ENCODE results near the gene SENP7.
"Not testable (repeated sequence)": the region's sequence is repeated elsewhere in the genome, so short reads cannot be mapped to it uniquely, and the experiment has no call there.

SENP7 gene

GRCh38 chr3:101512646-101513418, at the start of gene SENP7:
SENP7 (minus strand) TSS chr3:101513212; CDS start chr3:101513130, 82 bp downstream.
- no peaks in the 10 kb centered on the region for H3K9me3 Mint-ChIP-seq
- H3K27ac Mint-ChIP-seq: peak within 1 kb of the TSS; percentile 100
- peaks cover 4% of the 10 kb centered on the region for H3K27me3 Mint-ChIP-seq (ENCODE audit: low read depth)
- H3K36me3 Mint-ChIP-seq (ENCODE audit: low read depth): peaks cover 25% of the 10 kb centered on the region
- peaks cover 31% of the 10 kb centered on the region for H3K4me1 Mint-ChIP-seq (ENCODE audit: low read depth)
- H3K4me3 Mint-ChIP-seq: peak within 1 kb of the TSS; percentile 100

- H3K27ac Mint-ChIP-seq: peak within 1 kb of the TSS; percentile 97
- H3K4me3 Mint-ChIP-seq: peak within 1 kb of the TSS; percentile 97
- no peaks in the 10 kb centered on the region for H3K9me3 Mint-ChIP-seq
- H3K4me1 Mint-ChIP-seq (ENCODE audit: low read depth): peaks cover 22% of the 10 kb centered on the region
- H3K27me3 Mint-ChIP-seq (ENCODE audit: low read depth): peaks cover 2% of the 10 kb centered on the region
- peaks cover 33% of the 10 kb centered on the region for H3K36me3 Mint-ChIP-seq (ENCODE audit: low read depth)
These were observed 48.8 kb upstream of the SENP7 start, which contains the start of gene TRMT10C for GRCh38 chr3:101561630-101562328. TRMT10C (plus strand) TSS chr3:101561868; CDS start chr3:101564782, 2,914 bp downstream.

GRCh38 chr3:101556064-101556463, 43.1 kb upstream of the SENP7 start:
- Mint-ChIP-seq H3K27me3 (ENCODE audit: low read depth) (peaks cover 14% of the 10 kb centered on the region), H3K4me1 (ENCODE audit: low read depth) (peaks cover 4% of the 10 kb centered on the region), H3K27ac (no peak overlapping the region), H3K9me3 (no peaks in the 10 kb centered on the region), H3K4me3 (no peak overlapping the region), H3K36me3 (ENCODE audit: low read depth) (peaks cover 4% of the 10 kb centered on the region)

- not testable (repeated sequence) for H3K4me3 Mint-ChIP-seq; H3K27ac Mint-ChIP-seq; H3K9me3 Mint-ChIP-seq; H3K36me3 Mint-ChIP-seq (ENCODE audit: low read depth); H3K4me1 Mint-ChIP-seq (ENCODE audit: low read depth)
- peaks cover 14% of the 10 kb centered on the region for H3K27me3 Mint-ChIP-seq (ENCODE audit: low read depth)
These were observed 40.4 kb upstream of the SENP7 start for GRCh38 chr3:101553381-101553780.

- not testable (repeated sequence) for H3K4me3 Mint-ChIP-seq; H3K9me3 Mint-ChIP-seq; H3K27ac Mint-ChIP-seq; H3K4me1 Mint-ChIP-seq (ENCODE audit: low read depth); H3K27me3 Mint-ChIP-seq (ENCODE audit: low read depth); H3K36me3 Mint-ChIP-seq (ENCODE audit: low read depth)
These were observed 38.5 kb upstream of the SENP7 start for GRCh38 chr3:101551359-101552081.

GRCh38 chr3:101549473-101549872, 36.5 kb upstream of the SENP7 start:
- Mint-ChIP-seq H3K27ac (no peak overlapping the region), H3K36me3 (ENCODE audit: low read depth) (no peaks in the 10 kb centered on the region), H3K4me1 (ENCODE audit: low read depth) (peaks cover 4% of the 10 kb centered on the region)

GRCh38 chr3:101548527-101549105, 35.6 kb upstream of the SENP7 start:
- Mint-ChIP-seq H3K27ac (no peak overlapping the region), H3K4me1 (ENCODE audit: low read depth) (peaks cover 11% of the 10 kb centered on the region), H3K9me3 (no peaks in the 10 kb centered on the region), H3K36me3 (ENCODE audit: low read depth) (no peaks in the 10 kb centered on the region), H3K27me3 (ENCODE audit: low read depth) (no peaks in the 10 kb centered on the region), H3K4me3 (no peak overlapping the region)

More at GRCh38 chr3:101549473-101549872, 36.5 kb upstream of the SENP7 start:
- no peaks in the 10 kb centered on the region for H3K27me3 Mint-ChIP-seq (ENCODE audit: low read depth)
- H3K4me3 Mint-ChIP-seq: no peak overlapping the region
- H3K9me3 Mint-ChIP-seq: no peaks in the 10 kb centered on the region

GRCh38 chr3:101544161-101544850, 31.3 kb upstream of the SENP7 start:
- peaks cover 5% of the 10 kb centered on the region for H3K27me3 Mint-ChIP-seq (ENCODE audit: low read depth)
- peaks cover 29% of the 10 kb centered on the region for H3K4me1 Mint-ChIP-seq (ENCODE audit: low read depth)
- H3K36me3 Mint-ChIP-seq (ENCODE audit: low read depth): peaks cover 7% of the 10 kb centered on the region
- peak overlapping the region; percentile 27 for H3K4me3 Mint-ChIP-seq
- H3K27ac Mint-ChIP-seq: peak overlapping the region; percentile 27
- H3K9me3 Mint-ChIP-seq: peaks cover 9% of the 10 kb centered on the region

- peak overlapping the region; percentile 78 for H3K27ac Mint-ChIP-seq
- peaks cover 16% of the 10 kb centered on the region for H3K9me3 Mint-ChIP-seq
- peaks cover 29% of the 10 kb centered on the region for H3K4me1 Mint-ChIP-seq (ENCODE audit: low read depth)
- H3K4me3 Mint-ChIP-seq: peak overlapping the region; percentile 29
- H3K27me3 Mint-ChIP-seq (ENCODE audit: low read depth): peaks cover 9% of the 10 kb centered on the region
- H3K36me3 Mint-ChIP-seq (ENCODE audit: low read depth): peaks cover 11% of the 10 kb centered on the region
These were observed 29.9 kb upstream of the SENP7 start for GRCh38 chr3:101542957-101543356.

GRCh38 chr3:101536955-101537354, 23.9 kb upstream of the SENP7 start:
- Mint-ChIP-seq H3K4me1 (ENCODE audit: low read depth) (peaks cover 10% of the 10 kb centered on the region), H3K9me3 (peaks cover 12% of the 10 kb centered on the region), H3K36me3 (ENCODE audit: low read depth) (peaks cover 14% of the 10 kb centered on the region)
- not testable (repeated sequence) for H3K4me3 Mint-ChIP-seq; H3K27ac Mint-ChIP-seq; H3K27me3 Mint-ChIP-seq (ENCODE audit: low read depth)

- Mint-ChIP-seq H3K27me3 (ENCODE audit: low read depth) (peaks cover 9% of the 10 kb centered on the region), H3K36me3 (ENCODE audit: low read depth) (peaks cover 14% of the 10 kb centered on the region), H3K4me1 (ENCODE audit: low read depth) (peaks cover 15% of the 10 kb centered on the region), H3K4me3 (no peak overlapping the region), H3K9me3 (peaks cover 12% of the 10 kb centered on the region), H3K27ac (no peak overlapping the region)
These were observed 23.3 kb upstream of the SENP7 start for GRCh38 chr3:101536266-101536665.

- Mint-ChIP-seq H3K4me3 (no peak overlapping the region), H3K27ac (no peak overlapping the region), H3K9me3 (peaks cover 12% of the 10 kb centered on the region), H3K4me1 (ENCODE audit: low read depth) (peaks cover 24% of the 10 kb centered on the region), H3K36me3 (ENCODE audit: low read depth) (peaks cover 14% of the 10 kb centered on the region), H3K27me3 (ENCODE audit: low read depth) (peaks cover 9% of the 10 kb centered on the region)
These were observed 22.2 kb upstream of the SENP7 start for GRCh38 chr3:101535221-101535620.

GRCh38 chr3:101533603-101533968, 20.6 kb upstream of the SENP7 start:
- Mint-ChIP-seq H3K4me3 (no peak overlapping the region), H3K36me3 (ENCODE audit: low read depth) (peaks cover 12% of the 10 kb centered on the region), H3K27ac (no peak overlapping the region), H3K27me3 (ENCODE audit: low read depth) (no peaks in the 10 kb centered on the region), H3K9me3 (peaks cover 12% of the 10 kb centered on the region), H3K4me1 (ENCODE audit: low read depth) (peaks cover 34% of the 10 kb centered on the region)
